Tibial nerve (tissue), 4 donors: ENCODE results near the gene MLST8.

Experiments used
- CTCF ChIP-seq, 5 experiments: fragments of 200-600 bp in 3 of 5; fragments of 450-650 bp in 2 of 5; sonication (generic) in 3 of 5; IDR thresholded peaks; one replicate each; pipeline ENCODE4 v1.5.1; 2016 to 2019; ENCODE audit warnings: antibody characterized with exemption in 5 of 5, mild to moderate bottlenecking in 3 of 5, moderate library complexity in 2 of 5
- EP300 ChIP-seq, 2 donors: sonication (generic); formaldehyde crosslinking; IDR thresholded peaks; one replicate each; pipeline ENCODE4 v1.6.1; 2017; ENCODE audit warnings: antibody characterized with exemption in 2 of 2, mild to moderate bottlenecking in 1 of 2

- no peak for TF ChIP-seq CTCF (IDR thresholded peaks at IDR 0.05)
- no peak for TF ChIP-seq EP300 (IDR thresholded peaks at IDR 0.05)
Measured at GRCh38 chr16:2208308-2208707, 3.1 kb downstream of the MLST8 start.
